ENCODE results near the gene GSE1.

DNA sequence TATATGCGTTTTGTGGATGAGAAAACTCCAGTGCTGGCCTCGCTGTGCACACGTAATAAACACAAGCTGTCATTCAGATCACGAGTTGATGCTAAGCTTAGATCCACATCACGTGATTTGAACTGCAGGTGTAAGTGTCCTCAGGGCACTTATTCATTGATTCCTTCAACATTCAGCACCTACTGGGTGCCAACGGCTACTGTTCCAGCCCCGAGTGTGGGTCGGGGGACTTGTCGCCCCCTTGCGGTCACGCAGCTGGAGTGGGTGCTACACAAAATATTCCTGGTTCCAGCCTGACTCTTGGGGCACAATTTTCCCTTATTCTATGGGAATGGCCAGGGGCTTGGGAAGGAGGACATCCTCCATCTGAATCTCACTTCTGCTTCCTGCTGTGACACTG is 105.6 kb downstream of the GSE1 start:
- TF ChIP-seq, protein P1, sequence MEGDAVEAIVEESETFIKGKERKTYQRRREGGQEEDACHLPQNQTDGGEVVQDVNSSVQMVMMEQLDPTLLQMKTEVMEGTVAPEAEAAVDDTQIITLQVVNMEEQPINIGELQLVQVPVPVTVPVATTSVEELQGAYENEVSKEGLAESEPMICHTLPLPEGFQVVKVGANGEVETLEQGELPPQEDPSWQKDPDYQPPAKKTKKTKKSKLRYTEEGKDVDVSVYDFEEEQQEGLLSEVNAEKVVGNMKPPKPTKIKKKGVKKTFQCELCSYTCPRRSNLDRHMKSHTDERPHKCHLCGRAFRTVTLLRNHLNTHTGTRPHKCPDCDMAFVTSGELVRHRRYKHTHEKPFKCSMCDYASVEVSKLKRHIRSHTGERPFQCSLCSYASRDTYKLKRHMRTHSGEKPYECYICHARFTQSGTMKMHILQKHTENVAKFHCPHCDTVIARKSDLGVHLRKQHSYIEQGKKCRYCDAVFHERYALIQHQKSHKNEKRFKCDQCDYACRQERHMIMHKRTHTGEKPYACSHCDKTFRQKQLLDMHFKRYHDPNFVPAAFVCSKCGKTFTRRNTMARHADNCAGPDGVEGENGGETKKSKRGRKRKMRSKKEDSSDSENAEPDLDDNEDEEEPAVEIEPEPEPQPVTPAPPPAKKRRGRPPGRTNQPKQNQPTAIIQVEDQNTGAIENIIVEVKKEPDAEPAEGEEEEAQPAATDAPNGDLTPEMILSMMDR (conservative IDR thresholded peaks at IDR 0.05 in 1 of 2, IDR thresholded peaks at IDR 0.05 in 1 of 2; ENCODE audit: extremely low read depth in 1 of 2, insufficient read depth in 1 of 2, low read depth in 1 of 2, low read length in 2 of 2), result peak in 1 of 2 donors; percentile 15
- TF ChIP-seq EZH2 (IDR thresholded peaks at IDR 0.05; ENCODE audit: borderline replicate concordance, low read length), result no peak

Data from mammary epithelial cell (primary cell).